ENCODE data around the gene DTNBP1. TPM values are rescaled to one million over a fixed set of nuclear protein-coding genes. Genes with fewer than 3 reads are reported as not detected.

The DTNBP1 gene
- total RNA-seq, 8 experiments from 2014 or later, result 7.2 to 32.5 (median 17.0) TPM

- in situ Hi-C loops (cut with MboI; ENCODE audit: low pct_unique_long_range_greater_than_20kb in 2 of 9, low sequenced_read_pairs in 9 of 9, unreplicated experiment in 9 of 9), result loop anchor here in 1 of 9 experiments (25.0 kb wide), 1 partner anchor 95 kb away; no protein-coding TSS in a partner anchor
- ATAC-seq (replicated peaks in 6 of 8), result no peak
- 87 to 100% (median 96%) methylated on average over 2 to 9 of the region's 29 CpGs; no CpG with 5 or more reads in 5 of the 10 experiments for WGBS, 10 experiments
- Histone ChIP-seq H3K27ac (no peak overlapping the region), H3K4me1 (replicated peaks in 1 of 2) (no peaks in the 10 kb centered on the region), H3K4me3 (no peak overlapping the region)
Measured at GRCh38 chr6:15516923-15517560, 145.8 kb downstream of the DTNBP1 start.

DNA sequence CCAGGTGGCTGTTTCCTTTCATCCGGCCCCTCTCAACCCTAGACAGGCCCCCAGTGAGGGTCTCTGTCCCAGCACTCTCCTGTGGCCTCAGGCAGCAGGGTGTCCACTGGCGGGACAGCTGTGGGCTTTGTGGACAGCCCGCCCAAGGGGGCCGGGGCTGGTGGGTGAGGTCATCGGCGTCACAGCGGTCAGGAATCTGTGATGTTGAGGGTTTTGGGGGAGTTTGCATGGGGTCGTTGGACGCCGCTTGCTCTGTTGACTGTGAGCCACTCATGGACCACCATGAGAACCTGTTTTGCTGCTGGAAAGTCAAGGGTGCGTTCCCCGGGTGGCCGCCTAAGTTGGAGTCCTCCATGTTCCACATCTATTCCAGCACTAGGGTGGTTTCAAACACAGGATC lies 146.4 kb downstream of the DTNBP1 start:
- no peak for ATAC-seq (replicated peaks in 6 of 8)
- Histone ChIP-seq H3K4me3 (no peak overlapping the region), H3K27ac (no peak overlapping the region), H3K4me1 (replicated peaks in 1 of 2) (no peaks in the 10 kb centered on the region)
- WGBS, 10 experiments, result 97 to 100% (median 97%) methylated on average over 1 to 9 of the region's 13 CpGs; no CpG with 5 or more reads in 5 of the 10 experiments
- in situ Hi-C loops (cut with MboI; ENCODE audit: low pct_unique_long_range_greater_than_20kb in 2 of 9, low sequenced_read_pairs in 9 of 9, unreplicated experiment in 9 of 9), result loop anchor here in 1 of 9 experiments (25.0 kb wide), 1 partner anchor 96 kb away; no protein-coding TSS in a partner anchor

DNA sequence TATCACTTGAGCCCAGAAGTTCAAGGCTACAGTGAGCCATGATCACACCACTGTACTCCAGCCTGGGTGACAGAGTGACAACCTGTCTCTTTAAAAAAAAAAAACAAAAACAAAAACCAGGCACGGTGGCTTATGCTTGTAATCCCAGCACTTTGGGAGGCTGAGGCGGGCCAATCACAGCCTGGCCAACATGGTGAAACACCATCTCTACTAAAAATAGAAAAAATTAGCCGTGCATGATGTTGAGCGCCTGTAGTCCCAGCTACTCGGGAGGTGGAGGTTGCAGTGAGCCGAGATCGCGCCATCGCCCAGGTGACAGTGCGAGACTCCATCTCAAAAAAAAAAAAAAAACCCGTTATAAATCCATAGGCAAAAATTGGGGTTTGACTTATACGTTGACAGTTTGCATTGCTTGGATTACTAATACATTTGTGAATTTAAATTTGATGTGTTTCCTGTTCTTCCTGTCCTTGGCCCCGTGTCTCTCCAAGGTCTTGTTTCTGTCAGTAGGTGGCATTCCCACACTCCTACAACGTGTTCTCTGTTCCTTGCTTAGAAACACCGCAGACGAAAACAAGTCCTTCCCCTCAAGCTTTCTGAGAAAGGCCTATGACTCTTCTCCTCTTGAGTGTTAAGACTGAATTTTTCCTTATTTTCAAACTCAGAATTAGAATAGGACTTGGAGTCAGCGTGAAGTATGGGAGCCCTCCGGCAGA lies 147.0 kb downstream of the DTNBP1 start:
- H3K27ac ChIP-seq, result no peak overlapping the region
- in situ Hi-C loops (cut with MboI; ENCODE audit: low pct_unique_long_range_greater_than_20kb in 2 of 9, low sequenced_read_pairs in 9 of 9, unreplicated experiment in 9 of 9), result loop anchor here in 1 of 9 experiments (25.0 kb wide), 1 partner anchor 96 kb away; no protein-coding TSS in a partner anchor
- no peak overlapping the region for H3K4me3 ChIP-seq
- no peaks in the 10 kb centered on the region for H3K4me1 ChIP-seq (replicated peaks in 1 of 2)
- ATAC-seq (replicated peaks in 6 of 8), result no peak
- 50 to 100% (median 88%) methylated on average over 1 to 16 of the region's 18 CpGs for WGBS, 10 experiments

- 90 to 100% (median 97%) methylated on average over 2 to 6 of the region's 6 CpGs; no CpG with 5 or more reads in 4 of the 10 experiments for WGBS, 10 experiments
- no peaks in the 10 kb centered on the region for H3K4me1 ChIP-seq (replicated peaks in 1 of 2)
- no peak overlapping the region for H3K27ac ChIP-seq
- ATAC-seq (replicated peaks in 6 of 8), result no peak
- in situ Hi-C loops (cut with MboI; ENCODE audit: low pct_unique_long_range_greater_than_20kb in 2 of 9, low sequenced_read_pairs in 9 of 9, unreplicated experiment in 9 of 9), result loop anchor here in 1 of 9 experiments (25.0 kb wide), 1 partner anchor 97 kb away; no protein-coding TSS in a partner anchor
- H3K4me3 ChIP-seq, result no peak overlapping the region
Measured at GRCh38 chr6:15515226-15515625, 147.6 kb downstream of the DTNBP1 start.

- in situ Hi-C loops (cut with MboI; ENCODE audit: low pct_unique_long_range_greater_than_20kb in 2 of 9, low sequenced_read_pairs in 9 of 9, unreplicated experiment in 9 of 9), result loop anchor here in 1 of 9 experiments (25.0 kb wide), 1 partner anchor 98 kb away; no protein-coding TSS in a partner anchor
- ATAC-seq (replicated peaks in 6 of 8), result peak in 3 of 8 experiments; percentile 19 to 47 (median 39)
- Histone ChIP-seq H3K4me3 (no peak overlapping the region), H3K4me1 (replicated peaks in 1 of 2) (no peaks in the 10 kb centered on the region), H3K27ac (no peak overlapping the region)
- WGBS, 10 experiments, result 47 to 100% (median 85%) methylated on average over 1 to 10 of the region's 21 CpGs; no CpG with 5 or more reads in 5 of the 10 experiments
Measured at GRCh38 chr6:15513801-15514711, 148.8 kb downstream of the DTNBP1 start.

GRCh38 chr6:15513131-15513771 lies 149.6 kb downstream of the DTNBP1 start:
- Histone ChIP-seq H3K4me3 (no peak overlapping the region), H3K4me1 (replicated peaks in 1 of 2) (no peaks in the 10 kb centered on the region), H3K27ac (no peak overlapping the region)
- in situ Hi-C loops (cut with MboI; ENCODE audit: low pct_unique_long_range_greater_than_20kb in 2 of 9, low sequenced_read_pairs in 9 of 9, unreplicated experiment in 9 of 9), result loop anchor here in 1 of 9 experiments (25.0 kb wide), 1 partner anchor 99 kb away; no protein-coding TSS in a partner anchor
- 85 to 96% methylated on average over 4 to 9 of the region's 34 CpGs; no CpG with 5 or more reads in 8 of the 10 experiments for WGBS, 10 experiments
- ATAC-seq (replicated peaks in 6 of 8), result peak in 3 of 8 experiments; percentile 11 to 28 (median 11)

GRCh38 chr6:15512721-15513120 lies 150.1 kb downstream of the DTNBP1 start:
- in situ Hi-C loops (cut with MboI; ENCODE audit: low pct_unique_long_range_greater_than_20kb in 2 of 9, low sequenced_read_pairs in 9 of 9, unreplicated experiment in 9 of 9), result loop anchor here in 1 of 9 experiments (25.0 kb wide), 1 partner anchor 100 kb away; no protein-coding TSS in a partner anchor
- Histone ChIP-seq H3K4me1 (replicated peaks in 1 of 2) (no peaks in the 10 kb centered on the region), H3K27ac (no peak overlapping the region), H3K4me3 (no peak overlapping the region)
- WGBS, 10 experiments, result 80 to 100% (median 100%) methylated on average over 1 to 7 of the region's 9 CpGs; no CpG with 5 or more reads in 1 of the 10 experiments
- ATAC-seq (replicated peaks in 6 of 8), result no peak

DNA sequence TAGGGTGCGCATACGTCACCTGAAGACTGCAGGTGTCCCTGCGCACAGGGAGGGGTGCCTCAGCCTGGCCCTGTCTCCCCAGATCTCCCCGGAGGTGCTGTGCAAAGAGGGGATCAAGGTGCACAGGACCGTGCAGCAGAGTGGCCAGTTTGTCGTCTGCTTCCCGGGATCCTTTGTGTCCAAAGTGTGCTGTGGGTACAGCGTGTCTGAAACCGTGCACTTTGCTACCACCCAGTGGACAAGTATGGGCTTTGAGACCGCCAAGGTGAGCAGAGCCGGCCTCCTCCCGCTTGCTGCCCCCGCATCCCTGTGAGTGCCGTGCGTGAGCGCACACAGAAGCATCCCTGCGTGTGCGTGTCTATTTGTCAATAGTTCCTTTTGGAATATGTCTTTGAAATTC lies 150.7 kb downstream of the DTNBP1 start:
- 83 to 100% (median 98%) methylated on average over 2 to 10 of the region's 18 CpGs; no CpG with 5 or more reads in 4 of the 10 experiments for whole genome bisulfite sequencing, 10 experiments
- ATAC-seq (replicated peaks in 6 of 8), result peak in 6 of 8 experiments; percentile 22 to 53 (median 46)
- Histone ChIP-seq H3K4me1 (replicated peaks in 1 of 2) (no peaks in the 10 kb centered on the region), H3K4me3 (no peak overlapping the region), H3K27ac (no peak overlapping the region)
- in situ Hi-C loops (cut with MboI; ENCODE audit: low pct_unique_long_range_greater_than_20kb in 2 of 9, low sequenced_read_pairs in 9 of 9, unreplicated experiment in 9 of 9), result loop anchor here in 1 of 9 experiments (25.0 kb wide), 1 partner anchor 100 kb away; no protein-coding TSS in a partner anchor

- H3K27ac ChIP-seq, result no peak overlapping the region
- in situ Hi-C loops (cut with MboI; ENCODE audit: low pct_unique_long_range_greater_than_20kb in 2 of 9, low sequenced_read_pairs in 9 of 9, unreplicated experiment in 9 of 9), result loop anchor here in 1 of 9 experiments (25.0 kb wide), 1 partner anchor 101 kb away; no protein-coding TSS in a partner anchor
- WGBS, 10 experiments, result 20 to 100% (median 88%) methylated on average over 1 to 10 of the region's 14 CpGs; no CpG with 5 or more reads in 3 of the 10 experiments
- no peak for ATAC-seq (replicated peaks in 6 of 8)
- H3K4me1 ChIP-seq (replicated peaks in 1 of 2), result no peaks in the 10 kb centered on the region
- no peak overlapping the region for H3K4me3 ChIP-seq
Measured at GRCh38 chr6:15511248-15512125, 151.3 kb downstream of the DTNBP1 start.

DNA sequence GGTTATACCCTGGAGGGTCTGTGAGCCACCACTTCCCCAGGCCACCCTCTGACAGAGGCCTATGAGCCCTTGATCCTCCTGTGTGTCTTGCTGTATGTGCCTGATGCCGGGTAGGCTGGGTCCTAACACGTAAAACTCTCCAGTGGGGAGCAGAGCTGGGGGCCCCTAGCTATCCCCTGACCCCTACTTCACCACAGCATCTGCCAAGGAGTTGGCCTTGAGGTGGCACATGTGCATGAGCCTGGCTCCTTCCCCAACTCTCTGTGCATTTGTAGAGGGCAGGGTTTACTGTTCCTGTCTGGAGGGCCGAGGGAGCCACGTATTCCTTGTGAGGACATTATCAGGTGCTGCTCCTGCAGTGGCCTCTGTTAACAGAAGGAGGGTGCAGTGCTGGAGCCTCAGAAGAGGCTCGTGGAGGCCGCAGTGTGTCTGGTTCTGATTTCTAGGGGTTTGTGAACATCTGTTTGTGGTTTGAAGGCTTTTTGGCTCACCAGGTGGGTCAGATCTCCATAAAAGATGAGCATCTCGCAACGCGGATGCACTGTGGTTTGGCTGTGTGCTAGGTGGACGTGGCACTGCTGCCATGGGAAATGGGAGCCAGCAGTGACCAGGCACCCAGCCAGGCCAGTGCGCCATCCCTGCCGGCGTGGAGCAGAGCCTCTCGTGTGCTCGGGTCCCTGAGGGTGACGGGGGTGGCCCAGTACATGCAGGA lies 152.1 kb downstream of the DTNBP1 start:
- 70 to 100% (median 88%) methylated on average over 1 to 11 of the region's 16 CpGs; no CpG with 5 or more reads in 3 of the 10 experiments for WGBS, 10 experiments
- H3K4me1 ChIP-seq (replicated peaks in 1 of 2), result no peaks in the 10 kb centered on the region
- no peak overlapping the region for H3K27ac ChIP-seq
- in situ Hi-C loops (cut with MboI; ENCODE audit: low pct_unique_long_range_greater_than_20kb in 2 of 9, low sequenced_read_pairs in 9 of 9, unreplicated experiment in 9 of 9), result loop anchor here in 1 of 9 experiments (25.0 kb wide), 1 partner anchor 102 kb away; no protein-coding TSS in a partner anchor
- no peak overlapping the region for H3K4me3 ChIP-seq
- no peak for ATAC-seq (replicated peaks in 6 of 8)
